ENCODE measurements around the gene HNRNPH3.
"Not testable (repeated sequence)": the region's sequence is repeated elsewhere in the genome, so short reads cannot be mapped to it uniquely, and the experiment has no call there.

The HNRNPH3 gene, protein sequence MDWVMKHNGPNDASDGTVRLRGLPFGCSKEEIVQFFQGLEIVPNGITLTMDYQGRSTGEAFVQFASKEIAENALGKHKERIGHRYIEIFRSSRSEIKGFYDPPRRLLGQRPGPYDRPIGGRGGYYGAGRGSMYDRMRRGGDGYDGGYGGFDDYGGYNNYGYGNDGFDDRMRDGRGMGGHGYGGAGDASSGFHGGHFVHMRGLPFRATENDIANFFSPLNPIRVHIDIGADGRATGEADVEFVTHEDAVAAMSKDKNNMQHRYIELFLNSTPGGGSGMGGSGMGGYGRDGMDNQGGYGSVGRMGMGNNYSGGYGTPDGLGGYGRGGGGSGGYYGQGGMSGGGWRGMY

DNA sequence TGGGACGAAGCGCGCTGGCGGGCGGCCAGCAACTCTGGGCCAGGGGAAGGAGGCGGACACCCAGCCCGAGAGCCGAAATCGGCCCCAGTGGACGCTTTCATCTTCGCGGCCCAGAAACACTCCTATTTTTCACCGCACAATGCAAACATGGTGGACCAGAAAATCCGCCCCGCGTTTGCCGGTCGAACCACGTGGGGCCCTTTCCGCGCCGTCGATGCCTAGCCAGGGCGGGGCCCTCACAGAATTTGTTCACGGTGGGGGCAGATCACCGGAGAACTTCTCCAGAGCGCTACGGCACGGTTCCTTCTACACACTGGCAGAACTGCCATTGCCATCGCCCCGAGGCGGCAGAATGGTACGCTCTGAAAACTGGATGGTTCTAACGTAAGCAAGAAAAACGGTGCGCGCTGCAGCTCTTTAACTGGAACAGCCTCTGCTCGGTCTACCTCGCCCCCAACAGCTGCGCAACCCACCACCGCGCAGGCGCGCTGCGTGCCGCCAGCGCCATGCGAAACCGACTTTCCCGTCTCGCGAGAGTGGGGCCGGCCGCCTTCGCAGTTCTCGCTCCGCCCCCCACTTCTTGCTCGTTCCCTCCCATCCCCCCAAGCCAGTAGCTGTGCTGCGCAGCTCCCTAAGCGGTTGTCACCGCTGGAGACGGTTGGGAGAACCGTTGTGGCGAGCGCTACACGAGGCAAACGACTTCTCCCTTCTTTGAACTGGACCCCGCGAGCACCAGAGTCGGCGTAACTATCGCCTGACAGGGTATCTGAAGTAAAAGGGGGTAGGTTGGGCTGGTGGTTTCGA, at the start of gene HNRNPH3:
HNRNPH3 (plus strand) TSS at position 610 of the 804 bp plus-strand sequence. CDS start 5,158 bp downstream, outside the sequence.
- DNase-seq = peak; percentile 92 to 97 (median 95)

GRCh38 chr10:68284062-68285001, 47.5 kb upstream of the HNRNPH3 start:
- DNase-seq = no peak

DNA sequence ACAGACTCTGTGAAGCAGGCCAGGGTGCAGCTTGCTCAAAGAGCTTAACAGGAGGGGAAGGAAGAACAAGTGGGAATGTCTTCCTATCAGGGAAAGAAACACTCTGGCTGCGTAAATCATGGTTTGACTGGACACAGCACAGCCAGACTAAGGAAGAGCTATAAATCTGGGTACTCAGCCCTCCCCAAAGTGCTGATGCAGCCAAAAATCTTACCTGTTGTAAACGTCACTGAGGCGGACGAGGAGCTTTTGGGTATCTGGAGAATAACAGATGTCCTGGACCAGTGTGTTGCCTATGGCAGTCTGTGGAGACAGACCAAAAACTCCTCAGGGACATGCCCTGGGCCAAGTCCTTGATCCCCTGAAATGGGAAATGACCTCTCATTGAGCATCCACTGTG, 43.1 kb upstream of the HNRNPH3 start:
- no peak for DNase-seq

DNA sequence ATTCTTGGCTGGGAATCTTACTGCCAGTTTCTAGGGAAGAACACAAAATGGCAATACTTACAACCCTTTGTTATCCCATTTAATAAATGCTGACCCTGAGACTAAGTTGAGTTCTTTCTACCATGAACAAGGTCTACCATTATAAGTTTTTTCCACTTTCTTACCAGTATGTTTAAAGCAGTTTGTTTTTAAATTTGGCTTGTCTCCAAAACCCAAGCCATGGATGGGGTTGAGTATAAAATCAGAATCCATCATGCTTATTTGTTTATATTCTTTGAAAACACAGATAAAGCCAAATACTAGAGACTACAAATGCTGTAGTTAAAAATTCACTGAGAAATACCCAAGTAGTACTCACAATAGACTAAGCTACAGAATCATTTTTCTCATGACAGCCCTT, 41.1 kb upstream of the HNRNPH3 start:
- no peak for DNase-seq

GRCh38 chr10:68296843-68297663, 34.8 kb upstream of the HNRNPH3 start:
- no peak for DNase-seq

DNA sequence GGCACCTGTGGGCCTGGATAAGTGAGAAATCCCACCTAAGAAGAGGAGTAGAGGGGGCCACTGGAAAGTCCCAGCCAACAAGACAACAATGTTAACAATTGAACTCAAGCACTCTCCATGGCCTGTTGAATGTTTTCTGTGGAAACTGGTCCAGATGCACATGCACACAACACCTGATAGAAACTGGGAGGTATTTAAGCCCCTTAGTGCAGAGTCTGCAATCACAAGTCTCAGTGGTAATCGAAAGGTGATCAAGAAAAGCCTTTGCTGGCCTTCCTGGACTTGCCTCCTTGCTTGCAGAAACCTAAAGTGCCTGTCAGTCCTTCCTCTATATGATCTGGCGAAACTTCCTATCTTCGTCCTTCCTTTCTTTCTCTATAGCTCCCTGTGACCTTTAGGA, 30.6 kb upstream of the HNRNPH3 start:
- no peak for DNase-seq

DNA sequence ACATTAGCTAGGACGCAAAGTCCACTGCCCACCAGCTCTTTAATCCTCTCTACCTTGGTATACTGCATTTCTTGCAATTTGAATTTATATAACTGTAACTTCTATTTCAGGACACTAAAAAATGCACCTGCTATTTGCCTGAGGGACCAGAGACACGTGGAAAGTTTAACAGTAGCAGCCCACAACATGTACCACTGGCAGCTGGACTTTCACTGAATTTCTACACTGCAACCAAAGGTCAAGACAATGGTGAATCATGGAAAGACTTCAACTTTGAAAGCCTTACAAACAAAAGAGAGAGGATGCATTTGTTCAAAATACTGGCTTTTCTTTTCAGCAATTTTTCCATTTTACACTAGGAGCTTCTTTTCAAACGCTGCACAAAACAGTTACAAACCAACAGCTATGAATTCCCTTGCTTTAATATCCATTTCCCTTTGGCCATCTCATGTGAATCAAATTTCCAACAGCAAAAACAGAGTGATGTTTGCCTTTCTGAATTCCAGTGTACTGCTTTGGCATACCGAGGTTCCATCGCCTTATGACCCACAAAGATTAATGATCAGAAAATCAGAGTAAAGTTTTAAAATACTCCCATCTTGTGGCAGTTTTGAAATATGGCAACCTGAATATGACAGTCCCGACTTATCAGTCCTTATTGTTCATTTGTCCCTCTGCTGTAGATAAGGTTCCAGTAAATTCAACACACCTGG, 29.9 kb upstream of the HNRNPH3 start:
- DNase-seq = peak in 2 of 3 experiments; percentile 1 to 63

- no peak for DNase-seq
Observed at GRCh38 chr10:68302503-68302823, 29.4 kb upstream of the HNRNPH3 start.

DNA sequence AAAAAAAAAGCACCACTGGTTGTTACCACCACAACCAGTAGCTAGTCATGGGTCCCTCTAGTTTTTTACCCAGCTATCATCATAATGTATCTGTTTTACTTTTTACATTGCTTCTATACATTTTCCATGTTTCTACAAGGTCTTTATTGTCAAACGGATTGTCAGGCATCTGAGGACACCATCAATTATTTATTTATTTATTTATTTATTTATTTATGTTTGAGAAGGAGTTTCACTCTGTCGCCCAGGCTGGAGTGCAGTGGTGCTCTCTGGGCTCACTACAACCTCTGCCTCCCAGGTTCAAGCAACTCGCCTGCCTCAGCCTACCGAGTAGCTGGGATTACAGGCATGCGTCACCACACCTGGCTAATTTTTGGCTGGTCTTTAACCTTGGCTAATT, 29.0 kb upstream of the HNRNPH3 start:
- DNase-seq = no peak

DNA sequence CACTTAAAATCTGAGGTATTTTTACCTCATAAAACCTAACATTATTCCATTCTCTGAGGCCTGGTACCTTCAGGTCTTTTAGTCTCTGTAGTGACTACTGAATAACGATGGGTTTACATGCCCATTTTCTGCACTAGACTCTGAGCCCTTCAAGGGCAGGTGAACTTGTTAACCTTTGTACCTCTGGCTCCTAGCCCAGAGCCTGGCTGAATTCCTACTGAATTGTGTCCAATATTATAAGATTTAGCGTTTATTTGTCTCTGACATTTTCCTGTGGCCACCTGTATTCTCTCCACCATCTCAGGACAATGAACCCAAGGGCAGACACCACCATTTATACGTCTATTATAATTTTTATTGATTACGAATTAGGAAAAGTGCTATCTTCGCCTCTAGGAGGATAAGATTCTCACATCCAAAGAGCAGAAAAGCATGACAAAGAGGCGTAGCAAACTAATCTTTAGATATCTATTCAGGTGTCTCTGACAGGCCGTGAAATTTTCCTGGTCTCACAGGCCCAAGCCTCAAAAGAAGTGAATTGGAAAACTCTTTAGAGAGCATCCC, 27.9 kb upstream of the HNRNPH3 start:
- no peak for DNase-seq

GRCh38 chr10:68305854-68306253, 26.0 kb upstream of the HNRNPH3 start:
- no peak for DNase-seq

DNA sequence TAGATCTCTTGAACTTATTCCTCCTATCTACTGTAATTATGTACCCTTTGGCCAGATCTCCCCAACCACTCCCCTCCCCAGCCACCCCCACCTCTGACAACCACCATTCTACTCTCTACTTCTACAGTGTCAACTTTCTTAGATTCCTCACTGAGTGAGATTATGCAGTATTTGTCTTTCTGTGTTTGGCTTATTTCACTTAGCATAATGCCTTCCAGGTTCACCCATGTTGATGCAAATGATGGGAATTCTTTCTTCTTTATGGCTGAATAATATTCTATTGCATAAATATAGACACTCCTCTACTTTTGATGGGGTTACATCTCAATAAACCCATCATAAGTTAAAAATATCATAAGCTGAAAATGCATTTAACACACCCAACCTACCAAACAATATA, 21.3 kb upstream of the HNRNPH3 start:
- no peak for DNase-seq

DNA sequence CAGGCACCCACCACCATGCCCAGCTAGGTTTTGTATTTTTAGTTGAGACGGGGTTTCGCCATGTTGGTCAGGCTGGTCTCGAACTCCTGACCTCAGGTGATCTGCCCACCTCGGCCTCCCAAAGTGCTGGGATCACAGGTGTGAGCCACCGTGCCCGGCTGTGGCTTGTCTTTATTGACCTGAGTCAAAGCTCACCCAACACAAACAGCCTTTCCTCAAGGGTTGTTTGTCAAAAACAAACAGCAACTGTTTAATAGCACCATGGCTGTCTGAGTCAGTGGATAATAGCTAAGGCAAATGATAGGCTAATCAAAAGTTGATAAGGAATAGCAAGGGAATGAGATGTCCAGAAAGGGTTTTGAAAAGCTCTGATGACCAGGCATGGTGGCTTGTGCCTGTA, 16.9 kb upstream of the HNRNPH3 start:
- DNase-seq = not testable (repeated sequence)

GRCh38 chr10:68315582-68315981, 16.3 kb upstream of the HNRNPH3 start:
- DNase-seq = no peak

- no peak for DNase-seq
Observed at GRCh38 chr10:68318331-68319059, 13.4 kb upstream of the HNRNPH3 start.

DNA sequence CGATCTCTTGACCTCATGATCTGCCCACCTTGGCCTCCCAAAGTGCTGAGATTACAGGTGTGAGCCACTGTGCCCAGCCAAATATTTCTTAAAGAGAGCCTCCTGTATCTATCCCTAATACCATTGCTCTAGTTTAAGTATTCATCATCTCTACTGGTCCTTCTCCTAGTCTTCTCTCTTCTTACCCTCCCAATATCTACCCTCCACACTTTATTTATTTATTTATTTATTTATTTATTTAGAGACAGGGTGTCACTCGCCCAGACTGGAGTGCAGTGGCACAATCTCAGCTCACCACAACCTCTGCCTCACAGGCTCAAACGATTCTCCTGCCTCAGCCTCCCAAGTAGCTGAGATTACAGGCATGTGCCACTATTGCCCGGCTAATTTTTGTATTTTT, 7.5 kb upstream of the HNRNPH3 start:
- DNase-seq = not testable (repeated sequence)

DNA sequence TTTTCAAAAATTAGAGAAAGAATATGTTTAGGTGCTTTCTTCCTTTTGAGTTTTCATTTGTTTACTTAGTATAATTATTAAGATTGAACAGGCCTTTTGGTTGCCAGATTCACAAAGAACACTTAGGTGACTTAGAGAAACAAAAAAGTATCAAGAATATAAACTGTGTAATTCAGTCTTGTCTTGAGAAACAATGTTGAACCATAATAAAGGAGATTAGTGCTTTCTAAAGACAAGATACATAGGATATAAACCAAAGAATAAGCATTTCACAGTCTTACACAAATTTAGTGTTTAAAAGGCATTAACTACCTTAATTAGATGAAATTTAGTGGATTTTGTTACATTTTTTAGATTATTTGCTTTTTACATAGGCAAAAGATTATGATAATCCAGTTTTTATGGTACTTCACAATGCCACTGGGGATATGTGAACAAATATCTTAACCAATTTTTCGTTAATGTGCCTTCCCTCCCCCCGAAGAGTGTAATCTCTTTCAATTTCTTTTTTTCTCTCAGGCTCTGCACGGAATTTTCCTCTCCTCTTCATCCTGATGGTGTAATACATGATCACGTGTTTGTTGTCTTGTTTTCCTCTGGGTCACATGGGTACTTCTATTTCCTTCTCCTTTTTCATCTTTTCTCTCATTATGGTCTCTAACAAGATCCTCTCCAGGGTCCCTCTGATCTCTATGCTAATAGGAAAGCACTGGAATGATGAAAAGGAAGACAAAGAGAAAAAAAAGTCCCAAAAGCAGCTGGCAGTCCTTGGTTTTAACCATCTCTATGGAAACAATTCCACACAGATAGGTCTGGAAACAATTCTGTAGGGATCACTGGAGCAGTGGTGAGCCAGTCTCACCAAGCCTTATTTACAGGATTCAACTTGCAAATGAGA, 3.7 kb upstream of the HNRNPH3 start:
- DNase-seq = peak in 1 of 3 experiments; percentile 45

GRCh38 chr10:68329506-68329861, 2.4 kb upstream of the HNRNPH3 start:
- no peak for DNase-seq

DNA sequence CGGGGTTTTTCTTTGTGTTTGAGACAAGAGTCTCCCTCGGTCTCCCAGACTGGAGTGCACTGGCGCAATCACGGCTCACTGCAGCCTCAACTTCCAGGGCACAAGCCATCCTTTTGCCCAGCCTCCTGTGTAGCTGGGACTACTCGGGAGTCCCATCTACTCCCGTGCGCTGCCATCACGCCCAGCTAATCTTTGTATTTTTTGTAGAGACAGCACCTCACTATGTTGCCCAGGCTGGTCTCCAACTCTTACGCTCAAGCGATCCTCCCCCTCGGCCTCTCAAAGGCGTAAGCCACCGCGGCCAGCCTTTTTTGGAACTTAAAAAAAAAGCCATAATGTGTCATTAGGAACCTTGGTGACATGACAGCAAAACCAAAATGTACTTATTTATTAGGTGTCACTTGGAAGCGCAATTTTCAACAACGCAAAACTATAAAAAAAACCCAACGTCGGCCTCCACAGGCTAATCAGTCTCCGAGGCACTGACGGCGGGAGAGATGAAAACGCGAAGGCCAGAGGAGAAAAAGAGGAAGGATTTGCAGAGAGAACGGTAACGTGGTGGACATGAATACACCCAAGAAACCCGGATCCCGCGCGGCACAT, 911 bp upstream of the HNRNPH3 start:
- DNase-seq = peak in 2 of 3 experiments; percentile 60 to 81

Data from NCI-H1417 (cell line).